ENCODE data around the gene KCNQ1.
A peak's percentile ranks its signal among the peaks of the same experiment; 100 is the strongest.
"Not testable (repeated sequence)": the region's sequence is repeated elsewhere in the genome, so short reads cannot be mapped to it uniquely, and the experiment has no call there.

The KCNQ1 gene

GRCh38 chr11:2474059-2474901 lies 29.5 kb downstream of the KCNQ1 start:
- peak in 2 of 3 experiments; percentile 56 to 80 for DNase-seq

- DNase-seq = no peak
These were observed 30.5 kb downstream of the KCNQ1 start for GRCh38 chr11:2475136-2475918.

DNA sequence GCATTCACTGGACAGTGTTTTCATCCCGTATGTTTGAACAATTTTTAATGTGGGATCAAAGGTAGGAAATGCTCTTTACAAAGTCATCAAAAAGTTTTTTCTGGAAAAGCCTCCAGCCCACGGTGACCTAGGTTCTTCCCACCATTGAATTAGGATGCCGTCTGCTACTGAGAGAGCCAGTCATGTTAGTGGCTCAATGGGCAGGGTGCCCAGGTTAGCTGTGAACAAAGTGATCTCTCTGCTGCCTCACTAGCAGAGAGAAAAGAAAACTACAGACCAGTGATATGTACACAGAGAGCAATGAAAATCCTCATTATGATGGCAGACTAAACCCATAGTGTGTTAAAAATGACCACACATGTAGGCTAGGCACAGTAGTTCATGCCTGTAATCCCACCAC lies 32.4 kb downstream of the KCNQ1 start:
- DNase-seq = no peak

DNA sequence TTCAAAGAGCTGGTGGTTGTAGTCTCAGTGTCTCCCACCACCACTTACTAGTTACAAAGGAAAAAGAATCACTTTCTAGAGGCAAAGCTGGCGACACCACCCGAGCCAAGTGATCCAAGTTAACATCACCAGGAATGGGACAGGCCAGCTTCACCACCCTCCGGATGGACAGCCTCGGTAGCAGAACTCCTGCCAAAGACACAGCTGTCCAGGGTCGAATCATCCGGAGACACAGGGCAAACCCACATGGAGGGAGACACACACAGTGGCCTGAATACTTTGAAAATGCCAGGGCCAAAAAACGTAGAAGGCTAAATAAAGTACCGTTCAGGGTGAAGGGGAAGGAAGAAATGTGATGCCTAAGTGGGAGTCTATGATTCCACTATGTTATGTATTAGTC lies 33.1 kb downstream of the KCNQ1 start:
- DNase-seq = no peak

DNA sequence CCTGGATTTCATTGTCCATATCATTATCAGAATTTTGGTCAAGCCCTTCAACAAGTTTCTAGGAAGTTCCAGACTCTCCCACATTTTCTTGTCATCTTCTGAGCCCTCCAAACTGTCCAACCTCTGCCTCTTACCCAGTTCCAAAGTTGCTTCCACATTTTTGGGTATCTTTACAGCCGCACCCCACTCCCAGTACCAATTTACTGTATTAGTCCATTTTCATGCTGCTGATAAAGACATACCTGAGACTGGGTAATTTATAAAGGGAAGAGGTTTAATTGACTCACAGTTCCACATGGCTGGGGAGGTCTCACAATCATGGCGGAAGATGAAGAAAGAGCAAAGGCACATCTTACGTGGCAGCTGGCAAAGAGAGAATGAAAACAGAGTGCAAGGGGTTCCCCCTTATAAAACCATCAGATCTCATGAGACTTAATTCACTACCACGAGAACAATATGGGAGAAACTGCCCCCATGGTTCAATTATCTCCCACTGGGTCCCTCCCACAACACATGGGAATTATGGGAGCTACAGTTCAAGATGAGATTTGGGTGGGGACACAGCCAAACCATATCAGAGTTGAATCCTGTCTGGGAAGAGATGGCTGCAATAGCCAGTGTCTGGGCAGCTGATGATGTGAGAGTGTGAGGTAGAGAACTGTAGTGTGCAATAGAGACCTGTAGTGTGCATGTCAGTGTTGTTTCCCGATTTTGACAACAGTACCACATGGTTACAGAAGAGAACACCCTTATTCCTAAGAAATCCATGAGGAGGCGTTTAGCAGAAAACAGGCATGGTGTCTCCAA lies 35.5 kb downstream of the KCNQ1 start:
- not testable (repeated sequence) for DNase-seq

GRCh38 chr11:2480874-2481220 lies 36.0 kb downstream of the KCNQ1 start:
- no peak for DNase-seq

GRCh38 chr11:2481253-2481652 lies 36.4 kb downstream of the KCNQ1 start:
- peak in 2 of 3 experiments; percentile 10 to 49 for DNase-seq

DNA sequence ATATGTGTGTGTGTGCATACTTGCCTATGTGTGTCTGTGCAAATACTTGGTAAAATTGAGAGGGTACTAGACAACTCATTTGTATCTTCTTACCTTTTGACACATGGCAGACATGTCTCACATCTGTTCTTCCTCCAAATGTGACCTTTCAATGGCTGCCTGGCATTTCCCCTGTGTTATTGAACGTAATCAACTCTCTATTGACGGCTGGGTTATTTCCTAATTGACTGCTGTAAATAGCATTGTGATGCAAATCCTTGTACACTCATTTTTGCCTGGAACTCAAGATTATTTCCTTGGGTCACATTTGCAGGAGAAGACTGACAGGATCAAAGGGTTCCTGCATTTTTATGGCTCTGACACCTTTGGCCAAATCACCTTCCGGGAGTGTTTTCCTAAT lies 37.4 kb downstream of the KCNQ1 start:
- DNase-seq = peak in 1 of 3 experiments; percentile 34

DNA sequence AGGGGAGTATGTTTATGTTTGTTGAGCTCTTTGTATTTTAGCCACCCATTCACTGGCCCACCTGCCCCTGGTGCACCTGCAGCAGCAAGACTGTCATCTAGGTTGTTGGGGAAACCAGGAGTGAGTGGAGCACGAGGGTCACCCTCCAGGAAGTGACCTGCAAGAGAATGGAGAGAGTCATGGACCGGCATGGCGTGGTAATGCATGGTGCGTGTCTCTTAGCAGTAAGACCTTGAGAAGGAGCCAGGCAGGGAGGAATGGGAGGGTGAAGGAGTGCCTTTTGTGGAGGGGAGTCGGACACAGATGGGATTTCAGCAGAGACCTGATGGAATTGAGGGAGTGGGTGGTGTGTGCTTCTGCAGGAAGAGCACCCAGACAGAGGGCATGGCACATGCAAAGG lies 37.9 kb downstream of the KCNQ1 start:
- peak in 2 of 3 experiments; percentile 45 to 75 for DNase-seq

- peak in 2 of 3 experiments; percentile 45 to 81 for DNase-seq
These were observed 38.6 kb downstream of the KCNQ1 start for GRCh38 chr11:2483426-2483825.

DNA sequence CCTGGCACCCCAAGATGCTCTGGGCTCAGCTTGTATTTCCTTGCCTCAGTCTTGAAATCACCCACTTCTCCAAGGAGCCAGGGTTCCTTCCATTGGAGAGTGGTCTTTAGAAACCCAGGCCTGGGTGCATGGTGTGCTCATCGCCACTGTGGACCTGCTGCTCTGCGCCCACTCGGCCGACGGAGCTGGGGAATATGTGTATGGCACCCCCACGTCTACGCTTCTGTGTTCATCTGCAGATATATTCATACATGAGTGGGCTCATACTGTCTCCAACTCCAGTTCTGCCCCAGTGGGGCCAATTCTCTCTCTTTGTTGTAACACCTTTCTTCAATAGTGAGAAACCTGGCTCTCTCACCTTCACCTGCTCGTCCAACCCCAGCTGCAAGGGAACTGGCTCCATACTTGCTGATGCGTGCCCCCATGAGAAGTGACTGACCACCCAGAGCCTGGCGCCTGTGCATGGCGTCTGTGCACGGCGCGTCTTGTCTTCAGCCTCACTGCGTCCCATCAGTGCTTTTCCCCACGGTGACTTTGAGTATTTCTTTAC lies 39.8 kb downstream of the KCNQ1 start:
- DNase-seq = no peak

- DNase-seq = no peak
These were observed 43.2 kb downstream of the KCNQ1 start for GRCh38 chr11:2488004-2488403.

DNA sequence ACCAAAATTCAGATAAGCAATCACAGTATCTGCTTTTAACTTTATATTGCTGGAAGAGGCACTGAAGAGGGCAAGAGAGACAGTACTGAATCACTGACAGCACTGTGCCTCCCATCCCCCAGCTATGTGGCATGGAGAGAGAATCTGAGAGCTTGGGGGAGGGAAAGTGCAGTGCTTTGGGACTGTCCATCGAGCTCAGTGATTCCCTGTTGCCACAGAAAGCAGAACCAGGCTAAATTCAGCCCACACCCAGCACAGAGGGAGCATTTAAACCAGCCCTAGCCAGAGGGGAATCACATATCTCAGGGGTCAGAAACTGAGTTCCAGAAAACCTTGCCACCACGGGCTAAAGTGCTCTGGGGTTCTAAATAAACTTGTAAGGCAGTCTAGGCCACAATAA lies 44.3 kb downstream of the KCNQ1 start:
- no peak for DNase-seq

GRCh38 chr11:2497951-2498350 lies 53.1 kb downstream of the KCNQ1 start:
- DNase-seq = not testable (repeated sequence)

GRCh38 chr11:2498750-2499149 lies 53.9 kb downstream of the KCNQ1 start:
- DNase-seq = no peak

DNA sequence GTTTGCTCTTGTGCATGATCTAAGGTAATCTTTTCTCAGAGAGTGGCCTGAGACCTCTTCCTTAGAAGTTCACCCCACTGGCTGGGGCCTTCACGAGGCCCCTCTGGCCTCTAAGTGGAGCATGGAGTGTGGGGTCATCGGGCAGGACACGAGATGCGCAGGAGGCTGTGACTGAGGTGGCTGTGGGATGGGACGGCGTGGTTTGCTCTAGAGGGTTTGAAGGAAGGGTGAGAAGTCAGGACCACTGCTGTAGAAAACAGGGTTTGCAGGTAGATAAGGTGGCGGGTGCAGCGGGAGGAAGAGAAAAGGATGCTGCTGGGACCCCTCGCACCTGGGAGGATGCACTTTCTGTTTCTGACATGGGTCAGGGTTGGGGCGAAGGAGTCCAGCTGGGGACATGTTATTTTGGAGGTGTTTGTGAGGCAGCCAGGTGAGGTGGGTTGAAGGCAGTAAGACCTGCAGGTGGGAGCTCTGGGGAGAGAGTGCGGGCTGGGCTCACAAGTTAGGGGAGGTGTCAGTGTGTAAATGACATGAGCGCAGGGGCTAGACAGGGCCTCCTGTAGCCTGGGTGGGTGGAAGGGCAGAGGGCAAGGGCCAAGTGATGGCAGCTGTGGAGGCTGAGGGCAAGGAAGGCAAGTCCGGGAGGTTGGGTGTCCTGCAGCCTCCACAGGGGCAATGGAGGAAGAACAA lies 62.5 kb downstream of the KCNQ1 start:
- no peak for DNase-seq

DNA sequence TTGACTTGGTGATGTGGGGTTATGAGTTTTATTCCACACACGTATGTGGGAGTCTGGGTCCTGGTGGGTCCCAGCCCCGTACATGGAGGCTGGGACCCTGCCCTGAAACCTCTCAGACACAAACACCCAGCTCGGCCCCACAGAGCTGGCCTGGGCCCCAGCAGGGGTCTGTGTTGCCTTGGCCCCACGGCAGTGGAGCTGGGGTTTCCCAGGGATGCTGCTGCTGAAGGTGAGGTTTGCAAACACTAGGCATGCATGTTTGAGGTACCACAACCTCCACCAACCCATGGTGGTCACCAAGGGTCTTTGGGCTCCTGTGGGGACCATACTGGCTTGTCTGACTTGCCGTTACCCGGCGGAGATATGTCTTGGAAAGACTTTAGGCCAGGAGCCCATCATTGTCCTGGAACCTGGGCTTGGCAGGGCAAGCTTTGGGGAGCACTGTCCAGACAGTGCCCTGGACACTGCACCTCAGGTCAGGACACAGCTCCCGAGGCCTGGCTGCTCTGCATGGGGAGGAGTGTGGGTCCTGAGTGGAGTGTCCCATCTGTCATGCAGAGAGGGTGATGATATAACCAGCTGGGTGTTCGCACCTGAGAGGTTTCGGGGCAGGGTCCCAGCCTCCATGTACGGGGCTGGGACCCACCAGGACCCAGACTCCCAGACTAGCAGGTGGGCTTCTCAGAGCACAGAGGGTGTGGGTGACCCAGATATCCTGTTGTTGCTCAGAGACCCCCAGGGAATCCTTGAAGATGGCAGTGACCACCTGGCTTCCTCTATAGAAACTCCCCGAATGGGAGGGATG lies 63.3 kb downstream of the KCNQ1 start:
- DNase-seq = no peak

DNA sequence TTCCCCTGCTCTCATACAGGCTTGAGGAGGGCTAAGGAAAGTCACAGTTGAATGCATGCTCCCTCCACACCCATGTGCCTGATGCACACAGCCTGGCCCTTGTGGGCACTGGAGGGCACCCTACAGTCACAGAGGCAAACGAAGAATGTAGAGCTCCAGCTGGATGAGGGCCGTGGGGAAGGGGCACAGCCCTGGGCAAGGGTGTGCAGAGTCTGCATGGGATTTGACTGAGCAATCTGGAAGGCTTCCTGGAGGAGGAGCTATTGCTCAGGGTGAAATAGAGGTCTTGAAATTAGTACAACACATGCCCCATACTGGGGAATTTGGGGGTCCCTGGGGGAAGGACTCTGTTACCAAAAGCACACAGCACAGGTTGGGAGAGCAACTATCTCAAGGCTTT lies 64.0 kb downstream of the KCNQ1 start:
- DNase-seq = no peak

DNA sequence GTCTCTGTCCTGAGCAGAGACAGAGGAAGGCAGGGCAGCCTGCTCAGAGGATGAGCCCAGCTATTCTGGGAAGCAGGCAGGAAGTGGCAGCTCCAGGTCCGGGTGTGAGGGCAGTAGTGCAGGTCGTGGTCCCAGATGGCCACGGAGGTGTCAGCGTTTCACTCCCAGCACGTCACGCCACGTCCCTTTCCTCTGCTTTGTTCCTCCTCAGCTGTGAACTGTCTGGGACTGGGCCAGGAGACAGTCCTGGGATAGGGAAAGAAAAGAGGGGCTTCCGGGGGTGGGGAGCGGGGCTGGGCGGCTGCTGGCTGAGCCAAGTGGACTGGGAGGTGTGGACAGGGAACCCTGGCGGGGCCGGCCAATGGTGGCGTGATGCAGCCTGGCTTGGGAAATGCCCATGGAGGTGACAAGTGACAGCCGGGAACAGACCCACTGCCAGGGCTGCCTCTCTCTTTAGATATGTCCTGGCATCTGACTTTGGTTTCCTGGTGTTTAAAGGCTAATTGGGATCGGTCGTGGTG lies 64.7 kb downstream of the KCNQ1 start:
- DNase-seq = no peak

DNA sequence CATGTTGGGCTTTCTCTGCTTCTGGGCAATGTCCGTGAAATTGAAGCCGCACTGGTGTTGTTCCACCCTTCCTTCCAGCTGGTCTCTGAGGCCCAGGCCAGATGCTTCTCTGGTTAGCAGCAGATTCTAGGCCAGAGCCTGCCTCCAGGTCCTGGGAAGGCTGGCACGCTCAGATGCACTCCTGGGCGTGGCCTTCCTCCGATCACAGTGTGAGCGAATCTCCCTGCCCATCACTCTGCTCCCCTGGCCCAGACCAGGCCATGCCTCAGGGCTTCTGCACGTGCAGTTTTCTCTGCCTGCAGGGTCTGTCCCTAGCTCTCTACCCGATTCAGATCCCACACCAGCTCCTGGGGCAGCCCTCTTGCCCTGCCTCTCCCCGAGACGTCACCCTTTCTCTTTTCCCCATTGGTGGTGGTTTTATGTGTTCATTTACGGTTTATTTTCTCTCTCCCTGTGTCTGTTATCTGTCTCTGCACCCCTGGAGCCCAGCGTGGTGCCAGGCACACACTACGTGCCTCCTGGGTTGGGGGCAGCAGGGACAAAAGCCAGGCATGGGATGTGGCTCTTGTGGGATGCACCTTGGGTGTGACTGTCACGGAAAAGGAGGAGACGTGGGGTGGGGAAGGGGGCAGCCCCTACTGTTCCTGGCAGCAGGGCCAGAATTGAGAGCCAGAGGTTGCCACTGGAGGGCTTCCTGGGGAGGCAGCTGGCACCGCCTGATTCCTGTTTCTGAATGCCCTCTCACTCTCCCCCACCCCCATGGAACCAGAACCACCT lies 66.0 kb downstream of the KCNQ1 start:
- DNase-seq = no peak
